HEK293 (cell line): ENCODE data around the gene CDK14.

Experiments used
- MYNN ChIP-seq: fragments of 450-650 bp; formaldehyde crosslinking; IDR thresholded peaks from 2 replicates; pipeline ENCODE4 v1.5.1; 2016; ENCODE audit warnings: missing biosample characterization, missing genetic modification characterization, borderline replicate concordance
- SP7 ChIP-seq: fragments of 450-650 bp; formaldehyde crosslinking; IDR thresholded peaks from 2 replicates; pipeline ENCODE4 v1.5.1; 2016; ENCODE audit warnings: missing biosample characterization, missing genetic modification characterization
- ZBTB11 ChIP-seq: fragments of 450-650 bp; formaldehyde crosslinking; conservative IDR thresholded peaks from 2 replicates; pipeline ENCODE4 v1.5.1; 2016; ENCODE audit warnings: low read depth, missing biosample characterization, missing genetic modification characterization
- ZBTB7A ChIP-seq: fragments of 450-650 bp; formaldehyde crosslinking; IDR thresholded peaks from 2 replicates; pipeline ENCODE4 v1.5.1; 2016; ENCODE audit warnings: low read depth, missing biosample characterization, missing genetic modification characterization
- ZNF214 ChIP-seq: fragments of 450-650 bp; formaldehyde crosslinking; IDR thresholded peaks from 2 replicates; pipeline ENCODE4 v1.5.1; 2017; ENCODE audit warnings: missing biosample characterization, mild to moderate bottlenecking, missing genetic modification characterization, borderline replicate concordance
- ZNF221 ChIP-seq: fragments of 450-650 bp; formaldehyde crosslinking; IDR thresholded peaks from 2 replicates; pipeline ENCODE4 v1.5.1; 2017; ENCODE audit warnings: missing biosample characterization, missing genetic modification characterization, borderline replicate concordance
- ZNF292 ChIP-seq: fragments of 450-650 bp; formaldehyde crosslinking; IDR thresholded peaks from 2 replicates; pipeline ENCODE4 v1.5.1; 2016; ENCODE audit warnings: low read depth, missing biosample characterization, missing genetic modification characterization, borderline replicate concordance
- ZNF521 ChIP-seq: fragments of 450-650 bp; formaldehyde crosslinking; IDR thresholded peaks from 2 replicates; pipeline ENCODE4 v1.5.1; 2017; ENCODE audit warnings: missing biosample characterization, mild to moderate bottlenecking, missing genetic modification characterization
- ZNF544 ChIP-seq: fragments of 450-650 bp; formaldehyde crosslinking; IDR thresholded peaks from 2 replicates; pipeline ENCODE4 v1.5.0; 2017; ENCODE audit warnings: missing biosample characterization, missing genetic modification characterization
- ZNF558 ChIP-seq: fragments of 450-650 bp; formaldehyde crosslinking; IDR thresholded peaks from 2 replicates; pipeline ENCODE4 v1.5.1; 2016; ENCODE audit warnings: missing biosample characterization, missing genetic modification characterization
- TF ChIP-seq, protein P1 (sequence below): fragments of 450-650 bp; formaldehyde crosslinking; IDR thresholded peaks from 2 replicates; pipeline ENCODE4 v1.5.1; 2016; ENCODE audit warnings: missing biosample characterization, missing genetic modification characterization
- TF ChIP-seq, protein P2 (sequence below): fragments of 450-650 bp; formaldehyde crosslinking; IDR thresholded peaks from 2 replicates; pipeline ENCODE4 v1.5.1; 2016; ENCODE audit warnings: missing biosample characterization, missing genetic modification characterization
- TF ChIP-seq, protein P3 (sequence below): fragments of 450-650 bp; IDR thresholded peaks from 2 replicates; pipeline ENCODE4 v1.5.1; 2018; ENCODE audit warnings: missing biosample characterization, missing genetic modification characterization
- TF ChIP-seq, protein P4 (sequence below): fragments of 450-650 bp; formaldehyde crosslinking; IDR thresholded peaks from 2 replicates; pipeline ENCODE4 v1.5.1; 2016; ENCODE audit warnings: missing biosample characterization, missing genetic modification characterization

- TF ChIP-seq ZNF558 (tag by site-specific recombination) = no peak
- TF ChIP-seq, protein P1, sequence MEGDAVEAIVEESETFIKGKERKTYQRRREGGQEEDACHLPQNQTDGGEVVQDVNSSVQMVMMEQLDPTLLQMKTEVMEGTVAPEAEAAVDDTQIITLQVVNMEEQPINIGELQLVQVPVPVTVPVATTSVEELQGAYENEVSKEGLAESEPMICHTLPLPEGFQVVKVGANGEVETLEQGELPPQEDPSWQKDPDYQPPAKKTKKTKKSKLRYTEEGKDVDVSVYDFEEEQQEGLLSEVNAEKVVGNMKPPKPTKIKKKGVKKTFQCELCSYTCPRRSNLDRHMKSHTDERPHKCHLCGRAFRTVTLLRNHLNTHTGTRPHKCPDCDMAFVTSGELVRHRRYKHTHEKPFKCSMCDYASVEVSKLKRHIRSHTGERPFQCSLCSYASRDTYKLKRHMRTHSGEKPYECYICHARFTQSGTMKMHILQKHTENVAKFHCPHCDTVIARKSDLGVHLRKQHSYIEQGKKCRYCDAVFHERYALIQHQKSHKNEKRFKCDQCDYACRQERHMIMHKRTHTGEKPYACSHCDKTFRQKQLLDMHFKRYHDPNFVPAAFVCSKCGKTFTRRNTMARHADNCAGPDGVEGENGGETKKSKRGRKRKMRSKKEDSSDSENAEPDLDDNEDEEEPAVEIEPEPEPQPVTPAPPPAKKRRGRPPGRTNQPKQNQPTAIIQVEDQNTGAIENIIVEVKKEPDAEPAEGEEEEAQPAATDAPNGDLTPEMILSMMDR = no peak
- no peak for TF ChIP-seq MYNN (tag by site-specific recombination)
- TF ChIP-seq ZBTB11 (tag by site-specific recombination) = no peak
- TF ChIP-seq ZNF544 (tag by site-specific recombination) = no peak
- TF ChIP-seq, protein P2, sequence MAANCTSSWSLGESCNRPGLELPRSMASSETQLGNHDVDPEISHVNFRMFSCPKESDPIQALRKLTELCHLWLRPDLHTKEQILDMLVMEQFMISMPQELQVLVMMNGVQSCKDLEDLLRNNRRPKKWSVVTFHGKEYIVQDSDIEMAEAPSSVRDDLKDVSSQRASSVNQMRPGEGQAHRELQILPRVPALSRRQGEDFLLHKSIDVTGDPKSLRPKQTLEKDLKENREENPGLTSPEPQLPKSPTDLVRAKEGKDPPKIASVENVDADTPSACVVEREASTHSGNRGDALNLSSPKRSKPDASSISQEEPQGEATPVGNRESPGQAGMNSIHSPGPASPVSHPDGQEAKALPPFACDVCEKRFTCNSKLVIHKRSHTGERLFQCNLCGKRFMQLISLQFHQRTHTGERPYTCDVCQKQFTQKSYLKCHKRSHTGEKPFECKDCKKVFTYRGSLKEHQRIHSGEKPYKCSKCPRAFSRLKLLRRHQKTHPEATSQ (tag by site-specific recombination) = no peak
- no peak for TF ChIP-seq ZNF214
- TF ChIP-seq, protein P3, sequence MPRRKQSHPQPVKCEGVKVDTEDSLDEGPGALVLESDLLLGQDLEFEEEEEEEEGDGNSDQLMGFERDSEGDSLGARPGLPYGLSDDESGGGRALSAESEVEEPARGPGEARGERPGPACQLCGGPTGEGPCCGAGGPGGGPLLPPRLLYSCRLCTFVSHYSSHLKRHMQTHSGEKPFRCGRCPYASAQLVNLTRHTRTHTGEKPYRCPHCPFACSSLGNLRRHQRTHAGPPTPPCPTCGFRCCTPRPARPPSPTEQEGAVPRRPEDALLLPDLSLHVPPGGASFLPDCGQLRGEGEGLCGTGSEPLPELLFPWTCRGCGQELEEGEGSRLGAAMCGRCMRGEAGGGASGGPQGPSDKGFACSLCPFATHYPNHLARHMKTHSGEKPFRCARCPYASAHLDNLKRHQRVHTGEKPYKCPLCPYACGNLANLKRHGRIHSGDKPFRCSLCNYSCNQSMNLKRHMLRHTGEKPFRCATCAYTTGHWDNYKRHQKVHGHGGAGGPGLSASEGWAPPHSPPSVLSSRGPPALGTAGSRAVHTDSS (tag by site-specific recombination) = no peak
- TF ChIP-seq ZBTB7A (tag by site-specific recombination) = no peak
- no peak for TF ChIP-seq ZNF221 (tag by site-specific recombination)
- TF ChIP-seq ZNF292 = no peak
- TF ChIP-seq, protein P4, sequence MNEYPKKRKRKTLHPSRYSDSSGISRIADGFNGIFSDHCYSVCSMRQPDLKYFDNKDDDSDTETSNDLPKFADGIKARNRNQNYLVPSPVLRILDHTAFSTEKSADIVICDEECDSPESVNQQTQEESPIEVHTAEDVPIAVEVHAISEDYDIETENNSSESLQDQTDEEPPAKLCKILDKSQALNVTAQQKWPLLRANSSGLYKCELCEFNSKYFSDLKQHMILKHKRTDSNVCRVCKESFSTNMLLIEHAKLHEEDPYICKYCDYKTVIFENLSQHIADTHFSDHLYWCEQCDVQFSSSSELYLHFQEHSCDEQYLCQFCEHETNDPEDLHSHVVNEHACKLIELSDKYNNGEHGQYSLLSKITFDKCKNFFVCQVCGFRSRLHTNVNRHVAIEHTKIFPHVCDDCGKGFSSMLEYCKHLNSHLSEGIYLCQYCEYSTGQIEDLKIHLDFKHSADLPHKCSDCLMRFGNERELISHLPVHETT (tag by site-specific recombination) = no peak
- no peak for TF ChIP-seq ZNF521
- TF ChIP-seq SP7 (tag by site-specific recombination) = no peak
These were observed 435.6 kb downstream of the CDK14 start for GRCh38 chr7:91031757-91032156.
